Inferior parietal cortex (tissue), 1 donor: ENCODE results near the gene KIF23.

Experiments used
- DNase-seq: peaks from one replicate; pipeline ENCODE4 v3.0.0-alpha.2; 2016; ENCODE audit errors: extremely low spot score

Gene KIF23

GRCh38 chr15:69490356-69491037 lies 76.3 kb downstream of the KIF23 start:
- no peak for DNase-seq

- no peak for DNase-seq
These were observed 76.9 kb downstream of the KIF23 start for GRCh38 chr15:69491038-69491505.

GRCh38 chr15:69493406-69493805 lies 79.3 kb downstream of the KIF23 start:
- no peak for DNase-seq

GRCh38 chr15:69496001-69496400 lies 81.9 kb downstream of the KIF23 start:
- DNase-seq, result no peak

GRCh38 chr15:69497076-69497475 lies 82.9 kb downstream of the KIF23 start:
- DNase-seq, result no peak

GRCh38 chr15:69497667-69498066 lies 83.5 kb downstream of the KIF23 start:
- DNase-seq, result no peak
